ENCODE measurements around the gene PRPF39. TPM values are rescaled to one million over a fixed set of nuclear protein-coding genes. Genes with fewer than 3 reads are reported as not detected.

PRPF39 gene
- total RNA-seq, 1 experiment from 2014 or later: 59.8 TPM

- Histone ChIP-seq H4K8ac (replicated peaks; ENCODE audit: insufficient read length, low read depth, low read length) (no peak overlapping the region), H3K23me2 (ENCODE audit: insufficient read length, low read depth, low read length, poor library complexity, severe bottlenecking) (no peaks in the 10 kb centered on the region), H3K56ac (ENCODE audit: insufficient read length, low read depth, low read length) (no peak overlapping the region), H2BK120ac (ENCODE audit: low read depth, low read length, poor library complexity, severe bottlenecking) (no peak overlapping the region), H3K14ac (ENCODE audit: insufficient read depth, low read length) (no peak overlapping the region), H3K18ac (ENCODE audit: insufficient read length, low read depth, low read length) (no peak overlapping the region), H4K20me1 (ENCODE audit: control insufficient read depth, insufficient read depth, insufficient read length) (no peaks in the 10 kb centered on the region), H2BK12ac (ENCODE audit: insufficient read length, low read depth, low read length) (no peak overlapping the region), H3K27ac (ENCODE audit: insufficient read length, low read depth, low read length) (no peak overlapping the region), H4K91ac (ENCODE audit: insufficient read length, low read depth, low read length) (no peak overlapping the region), H3K9me3 (ENCODE audit: control insufficient read depth, low read depth, low read length) (no peaks in the 10 kb centered on the region), H3K9ac (ENCODE audit: extremely low read depth, insufficient read length, low read length) (no peak overlapping the region), H3K4me2 (ENCODE audit: insufficient read depth, insufficient read length, low read length) (no peak overlapping the region), H3T11ph (ENCODE audit: low read length) (no peak overlapping the region), H3K79me1 (ENCODE audit: insufficient read depth, low read depth, low read length, poor library complexity, severe bottlenecking) (no peaks in the 10 kb centered on the region), H3K4me1 (ENCODE audit: insufficient read depth, low read length) (no peaks in the 10 kb centered on the region), H2BK5ac (ENCODE audit: insufficient read length, low read length) (no peak overlapping the region), H3K27me3 (ENCODE audit: insufficient read depth, low read length) (no peaks in the 10 kb centered on the region), H2AK5ac (ENCODE audit: insufficient read length, low read length) (no peak overlapping the region), H3K79me2 (ENCODE audit: insufficient read depth, low read length) (no peaks in the 10 kb centered on the region), H3K23ac (ENCODE audit: insufficient read length, low read depth, low read length) (no peak overlapping the region), H2AFZ (ENCODE audit: low read length) (no peak overlapping the region), H3K4ac (ENCODE audit: low read depth, low read length) (no peak overlapping the region), H4K5ac (ENCODE audit: insufficient read length, low read depth, low read length) (no peak overlapping the region), H2BK15ac (ENCODE audit: low read depth, low read length) (no peak overlapping the region), H2BK20ac (ENCODE audit: low read depth, low read length, poor library complexity, severe bottlenecking) (no peak overlapping the region)
- no peak for TF ChIP-seq CTCF (conservative IDR thresholded peaks at IDR 0.05)
- DNase-seq: no peak
- Mint-ChIP-seq H3K36me3 (ENCODE audit: insufficient read depth in 1 of 3, low read depth in 3 of 3) (no peaks in the 10 kb centered on the region; a peak in 1 of 7 replicates), H3K4me1 (no peaks in the 10 kb centered on the region), H3K27me3 (ENCODE audit: low read depth) (no peaks in the 10 kb centered on the region), H3K27ac (no peak overlapping the region), H3K4me3 (no peak overlapping the region), H3K9me3 (no peaks in the 10 kb centered on the region)
Measured at GRCh38 chr14:45156067-45156466, 72.2 kb downstream of the PRPF39 start.

Other genes starting within 250 kb of the PRPF39 start
- gene KLHL28, start 122.2 kb upstream of the PRPF39 start, total RNA-seq (2021): 8.6 and 10.2 TPM in 2 replicates
- 9.6 and 11.4 TPM in 2 replicates for gene TOGARAM1, start 121.9 kb upstream of the PRPF39 start, total RNA-seq (2021)
- 154 and 157 TPM in 2 replicates for gene FKBP3, start 50.4 kb downstream of the PRPF39 start, total RNA-seq (2021)
- gene FANCM, start 51.8 kb downstream of the PRPF39 start, total RNA-seq (2021): 9.1 and 11.9 TPM in 2 replicates
- 56.1 and 60.6 TPM in 2 replicates for gene MIS18BP1, start 169.1 kb downstream of the PRPF39 start, total RNA-seq (2021)

Data from H9 (cell line).